Liver (tissue), 9 donors: ENCODE data around the gene CRISPLD2. TPM values are rescaled to one million over a fixed set of nuclear protein-coding genes. Genes with fewer than 3 reads are reported as not detected.

Source experiments
- DNase-seq: peaks from one replicate; pipeline ENCODE4 v3.0.0-alpha.2; 2017; ENCODE audit warnings: low spot score
- H3K27ac ChIP-seq, 2 donors: one replicate each; pipeline ENCODE4 v1.7.0; 2013; ENCODE audit warnings: inconsistent platforms in 2 of 2, low read length in 2 of 2, control low read depth in 1 of 2, low read depth in 1 of 2, mild to moderate bottlenecking in 1 of 2
- H3K27me3 ChIP-seq, 4 donors: one replicate each; pipeline versions ENCODE4 v1.6.1 to v1.7.0; 2013; ENCODE audit warnings: low read length in 3 of 4, inconsistent platforms in 1 of 4, mild to moderate bottlenecking in 1 of 4, moderate library complexity in 1 of 4; ENCODE audit not compliant: control insufficient read depth in 4 of 4, insufficient read depth in 4 of 4
- H3K36me3 ChIP-seq, 4 donors: one replicate each; pipeline versions ENCODE4 v1.6.1 to v1.7.0; 2013; ENCODE audit warnings: low read length in 3 of 4, mild to moderate bottlenecking in 3 of 4, low read depth in 1 of 4, moderate library complexity in 1 of 4; ENCODE audit not compliant: control insufficient read depth in 4 of 4, insufficient read depth in 3 of 4
- H3K4me1 ChIP-seq, 4 donors: one replicate each; pipeline versions ENCODE4 v1.6.1 to v1.7.0; 2013; ENCODE audit warnings: low read length in 3 of 4, mild to moderate bottlenecking in 3 of 4, moderate library complexity in 1 of 4; ENCODE audit not compliant: control insufficient read depth in 4 of 4, insufficient read depth in 4 of 4
- H3K4me3 ChIP-seq, 3 donors: one replicate each; pipeline versions ENCODE4 v1.6.1 to v1.7.0; 2013; ENCODE audit warnings: low read length in 3 of 3, control low read depth in 1 of 3, low read depth in 1 of 3, mild to moderate bottlenecking in 1 of 3
- H3K9ac ChIP-seq, 2 donors: one replicate each; pipeline ENCODE4 v1.7.0; 2013; ENCODE audit warnings: low read length in 2 of 2, mild to moderate bottlenecking in 2 of 2, moderate library complexity in 2 of 2, control low read depth in 1 of 2, low read depth in 1 of 2
- H3K9me3 ChIP-seq, 4 donors: one replicate each; pipeline versions ENCODE4 v1.6.1 to v1.7.0; 2013; ENCODE audit warnings: low read length in 3 of 4; ENCODE audit not compliant: control insufficient read depth in 4 of 4
- ATF3 ChIP-seq: IDR thresholded peaks from 2 replicates; pipeline ENCODE4 v1.6.1; 2016; ENCODE audit warnings: antibody characterized with exemption
- EGR1 ChIP-seq, 2 donors: IDR thresholded peaks; 2 replicates each; pipeline ENCODE4 v1.6.1; 2016 to 2018; ENCODE audit warnings: antibody characterized with exemption in 2 of 2, low read depth in 2 of 2
- FOXA1 ChIP-seq: IDR thresholded peaks from 2 replicates; pipeline ENCODE4 v1.6.1; 2016; ENCODE audit warnings: antibody characterized with exemption
- FOXA2 ChIP-seq: IDR thresholded peaks from 2 replicates; pipeline ENCODE4 v1.6.1; 2016; ENCODE audit warnings: antibody characterized with exemption
- GABPA ChIP-seq, 2 donors: IDR thresholded peaks in 1 of 2; conservative IDR thresholded peaks in 1 of 2; 2 replicates each; pipeline ENCODE4 v1.6.1; 2016; ENCODE audit warnings: antibody characterized with exemption in 2 of 2, mild to moderate bottlenecking in 1 of 2, moderate library complexity in 1 of 2
- HNF4A ChIP-seq, 2 donors: conservative IDR thresholded peaks; 2 replicates each; pipeline ENCODE4 v1.6.1; 2016; ENCODE audit warnings: antibody characterized with exemption in 2 of 2, mild to moderate bottlenecking in 2 of 2
- HNF4G ChIP-seq: IDR thresholded peaks from 2 replicates; pipeline ENCODE4 v1.6.1; 2016; ENCODE audit warnings: antibody characterized with exemption
- JUND ChIP-seq, 2 donors: IDR thresholded peaks; 2 replicates each; pipeline ENCODE4 v1.6.1; 2016; ENCODE audit warnings: antibody characterized with exemption in 2 of 2
- MAX ChIP-seq: IDR thresholded peaks from 2 replicates; pipeline ENCODE4 v1.6.1; 2016; ENCODE audit warnings: antibody characterized with exemption
- NR2F2 ChIP-seq: IDR thresholded peaks from 2 replicates; pipeline ENCODE4 v1.6.1; 2016; ENCODE audit warnings: antibody characterized with exemption
- RAD21 ChIP-seq, 2 donors: IDR thresholded peaks; 2 replicates each; pipeline ENCODE4 v1.6.1; 2016; ENCODE audit warnings: antibody characterized with exemption in 2 of 2, mild to moderate bottlenecking in 2 of 2
- REST ChIP-seq: IDR thresholded peaks from 2 replicates; pipeline ENCODE4 v1.6.1; 2016; ENCODE audit warnings: antibody characterized with exemption, mild to moderate bottlenecking
- RXRA ChIP-seq, 2 donors: IDR thresholded peaks; 2 replicates each; pipeline ENCODE4 v1.6.1; 2017 to 2018; ENCODE audit warnings: antibody characterized with exemption in 2 of 2, mild to moderate bottlenecking in 1 of 2
- SP1 ChIP-seq: IDR thresholded peaks from 2 replicates; pipeline ENCODE4 v1.6.1; 2018; ENCODE audit warnings: antibody characterized with exemption, mild to moderate bottlenecking
- YY1 ChIP-seq: IDR thresholded peaks from 2 replicates; pipeline ENCODE4 v1.6.1; 2016; ENCODE audit warnings: antibody characterized with exemption, mild to moderate bottlenecking
- ZBTB33 ChIP-seq: IDR thresholded peaks from 2 replicates; pipeline ENCODE4 v1.6.1; 2016; ENCODE audit warnings: antibody characterized with exemption
- WGBS: extraction: QIAGEN DNeasy Blood & Tissue Kit; methylation state at CpG from one replicate; pipeline ENCODE4 v1.1.7; 2013; 5-methylcytosine and 5-hydroxymethylcytosine counted together
- polyA plus RNA-seq, 2 donors: library from polyadenylated mRNA; stranded (reverse) in 1 of 2; unstranded in 1 of 2; fragments of 200-250 nt in 1 of 2; fragments of >200 nt in 1 of 2; fragmentation: Nextera tagmentation in 1 of 2; extraction: Ambion mirVana in 1 of 2; gene quantifications; one replicate each; pipeline versions ENCODE4 v1.2.1 to v1.2.3, GENCODE V29; 2013 to 2015
- total RNA-seq, 2 donors: library from RNA; depleted of rRNA; stranded (reverse); fragments of >200 nt; gene quantifications; one replicate each; pipeline ENCODE4 v1.2.3, GENCODE V29; 2014
- donor health status: healthy.
- donor health status: healthy.
- donor health status: healthy.
- donor health status: healthy.
- donor health status: healthy.

Gene CRISPLD2
- total and polyA plus RNA-seq, 4 donors = 2.6 to 14.8 (median 4.1) TPM

- no peak for TF ChIP-seq FOXA1
These were observed 72.3 kb downstream of the CRISPLD2 start (continued) for GRCh38 chr16:84892097-84892496.

- Histone ChIP-seq H3K9ac (no peak overlapping the region), H3K4me3 (no peak overlapping the region), H3K4me1 (peaks cover 3 to 15% (median 10%) of the 10 kb centered on the region in 4 donors), H3K36me3 (no peaks in the 10 kb centered on the region), H3K9me3 (no peaks in the 10 kb centered on the region), H3K27ac (peak overlapping the region; percentile 65 to 75), H3K27me3 (no peaks in the 10 kb centered on the region)
- 97% methylated on average over 3 of the region's 3 CpGs for WGBS
- no peak for TF ChIP-seq RAD21 (IDR thresholded peaks at IDR 0.05)
- TF ChIP-seq ZBTB33 = no peak
- TF ChIP-seq REST = no peak
- no peak for TF ChIP-seq JUND (IDR thresholded peaks at IDR 0.05)
- no peak for TF ChIP-seq NR2F2
- no peak for TF ChIP-seq GABPA (IDR thresholded peaks at IDR 0.05 in 1 of 2, conservative IDR thresholded peaks at IDR 0.05 in 1 of 2)
- no peak for TF ChIP-seq ATF3
- no peak for TF ChIP-seq FOXA2
- TF ChIP-seq SP1 = no peak
- DNase-seq = no peak
These were observed 73.7 kb downstream of the CRISPLD2 start for GRCh38 chr16:84893467-84893848.

GRCh38 chr16:84893849-84894599 is 74.2 kb downstream of the CRISPLD2 start:
- H3K9me3 ChIP-seq = no peaks in the 10 kb centered on the region
- H3K4me1 ChIP-seq = peaks cover 3 to 15% (median 10%) of the 10 kb centered on the region in 4 donors
- TF ChIP-seq EGR1 (IDR thresholded peaks at IDR 0.05; ENCODE audit: low read depth in 2 of 2) = no peak
- peak; percentile 89 to 91 for TF ChIP-seq HNF4A (conservative IDR thresholded peaks at IDR 0.05)
- TF ChIP-seq HNF4G = peak; percentile 83
- TF ChIP-seq RXRA (IDR thresholded peaks at IDR 0.05) = peak; percentile 61 to 75
- no peak for TF ChIP-seq ZBTB33
- TF ChIP-seq ATF3 = peak; percentile 58
- TF ChIP-seq MAX = peak; percentile 88
- TF ChIP-seq SP1 = peak; percentile 98
- TF ChIP-seq RAD21 (IDR thresholded peaks at IDR 0.05) = peak; percentile 22 to 48
- TF ChIP-seq YY1 = peak; percentile 94
- peak; percentile 56 to 58 for TF ChIP-seq JUND (IDR thresholded peaks at IDR 0.05)
- no peak for TF ChIP-seq NR2F2
- TF ChIP-seq GABPA (IDR thresholded peaks at IDR 0.05 in 1 of 2, conservative IDR thresholded peaks at IDR 0.05 in 1 of 2) = peak in 1 of 2 donors; percentile 53
- H3K9ac ChIP-seq = peak overlapping the region in 1 of 2 donors; percentile 2
- H3K27me3 ChIP-seq = no peaks in the 10 kb centered on the region
- H3K27ac ChIP-seq = peak overlapping the region; percentile 65 to 75
- DNase-seq = no peak
- no peaks in the 10 kb centered on the region for H3K36me3 ChIP-seq
- no peak overlapping the region for H3K4me3 ChIP-seq
- WGBS = 64% methylated on average over 12 of the region's 12 CpGs
